Pancreas (tissue), 10 donors: Measurements from ENCODE around the gene C11orf54. TPM values are rescaled to one million over a fixed set of nuclear protein-coding genes. Genes with fewer than 3 reads are reported as not detected.
A peak's percentile ranks its signal among the peaks of the same experiment; 100 is the strongest.

Experiments used
- ATAC-seq, 4 donors: fragments of 200-7000 bp; cut with Tn5 transposase; one replicate each; pipeline versions ENCODE4 v1.8.0 to v1.9.1; 2020; ENCODE audit warnings: mild to moderate bottlenecking in 4 of 4, moderate library complexity in 4 of 4
- DNase-seq, 6 donors: peaks; one replicate each; pipeline ENCODE4 v3.0.0-alpha.2; 2020
- FAIRE-seq: peaks from 2 replicates; lab custom pipeline; 2012; peaks lifted over from hg19 to GRCh38; lab: Jason Lieb, UNC
- H3K27ac ChIP-seq, 4 donors: fragments of 200-600 bp; sonication (generic); 1 replicate in 3 of 4; 2 replicates in 1 of 4; pipeline versions ENCODE4 v1.5.0 to v1.8.0; 2020
- H3K27me3 ChIP-seq, 4 donors: fragments of 200-600 bp; one replicate each; pipeline ENCODE4 v1.8.0; 2021
- H3K36me3 ChIP-seq, 3 donors: fragments of 200-600 bp; sonication (generic) in 1 of 3; one replicate each; pipeline versions ENCODE4 v1.5.0 to v1.8.0; 2020 to 2021
- H3K4me1 ChIP-seq, 3 donors: fragments of 200-600 bp; one replicate each; pipeline ENCODE4 v1.8.0; 2021
- H3K4me3 ChIP-seq, 4 donors: fragments of 200-600 bp; sonication (generic) in 2 of 4; one replicate each; pipeline versions ENCODE4 v1.5.0 to v1.8.0; 2020 to 2021
- H3K9me3 ChIP-seq, 4 donors: fragments of 200-600 bp; one replicate each; pipeline ENCODE4 v1.8.0; 2021
- CTCF ChIP-seq, 4 donors: fragments of 200-600 bp; sonication (generic) in 3 of 4; IDR thresholded peaks; one replicate each; pipeline versions ENCODE4 v1.5.0 to v1.8.0; 2021; ENCODE audit warnings: antibody characterized with exemption in 4 of 4
- WGBS, 2 donors: extraction: QIAGEN DNeasy Blood & Tissue Kit; methylation state at CpG; one replicate each; pipeline ENCODE4 v1.1.7; 2013; 5-methylcytosine and 5-hydroxymethylcytosine counted together
- intact Hi-C, 3 donors: fragments of 100-400 bp; cut with DNase I; formaldehyde crosslinking; loops; one replicate each; pipeline versions ENCODE4 v1.11.1 to v1.14.2; 2022
- polyA plus RNA-seq, 2 donors: library from polyadenylated mRNA; stranded (reverse); fragments of 200-250 nt; gene quantifications; one replicate each; pipeline ENCODE4 v1.2.3, GENCODE V29; 2013
- total RNA-seq, 6 donors: library from RNA; stranded (reverse); fragmentation: NEBNext Ultra II Directional in 4 of 6; extraction: Animal tissue kit (Norgen Biotek cat#: 25700) in 4 of 6; gene quantifications; one replicate each; pipeline versions ENCODE4 v1.2.1 to v1.2.4, GENCODE V29; 2021 to 2023
- donor health status: healthy with polysubstance abuse.
- donor health status: DM: no; HTN: no; CAD: no; lungs with moderate emphysema.
- donor health status: DM: no; HTN: no; CAD: no.
- donor health status: control.
- donor health status: control.
- donor health status: Bipolar disorder and iron deficiency.
- donor health status: DM: yes; HTN: yes; CAD: no.
- donor health status: DM: no; HTN: no; CAD: no.
- donor health status: DM: no; HTN: no; CAD: no.
- donor health status: DM: yes; HTN: yes; CAD: no.

Gene C11orf54
- total and polyA plus RNA-seq, 8 donors = 12.5 to 30.9 (median 23.2) TPM

- no peak overlapping the region for H3K27ac ChIP-seq
- 97 to 100% methylated on average over 2 of the region's 2 CpGs for WGBS, 2 donors
- no peak for TF ChIP-seq CTCF (IDR thresholded peaks at IDR 0.05)
- H3K4me1 ChIP-seq = no peaks in the 10 kb centered on the region
- no peaks in the 10 kb centered on the region for H3K27me3 ChIP-seq
- no peak overlapping the region for H3K4me3 ChIP-seq
- no peak for FAIRE-seq
- H3K9me3 ChIP-seq = no peaks in the 10 kb centered on the region
- intact Hi-C loops = no loop called here
- DNase-seq = no peak
- H3K36me3 ChIP-seq = peaks cover 0 to 41% (median 0%) of the 10 kb centered on the region in 3 donors
- no peak for ATAC-seq
These were observed 37.2 kb upstream of the C11orf54 start for GRCh38 chr11:93704237-93704636.

- Histone ChIP-seq H3K27me3 (no peaks in the 10 kb centered on the region), H3K36me3 (peaks cover 0 to 23% (median 0%) of the 10 kb centered on the region in 3 donors)
- 94 to 97% methylated on average over 1 of the region's 1 CpG for WGBS, 2 donors
These were observed 31.2 kb upstream of the C11orf54 start for GRCh38 chr11:93710239-93710638.

GRCh38 chr11:93712678-93713077 is 28.8 kb upstream of the C11orf54 start:
- no peaks in the 10 kb centered on the region for H3K27me3 ChIP-seq
- H3K9me3 ChIP-seq = no peaks in the 10 kb centered on the region
- no peaks in the 10 kb centered on the region for H3K4me1 ChIP-seq
- no peak overlapping the region for H3K27ac ChIP-seq
- H3K4me3 ChIP-seq = no peak overlapping the region
- no peak for TF ChIP-seq CTCF (IDR thresholded peaks at IDR 0.05)
- peak; percentile 57 for FAIRE-seq
- H3K36me3 ChIP-seq = peaks cover 0 to 9% (median 0%) of the 10 kb centered on the region in 3 donors
- no peak for DNase-seq
- no peak for ATAC-seq
- intact Hi-C loops = no loop called here

More at GRCh38 chr11:93710239-93710638, 31.2 kb upstream of the C11orf54 start:
- DNase-seq (no peak), FAIRE-seq (no peak), ATAC-seq (no peak)
- Histone ChIP-seq H3K4me3 (no peak overlapping the region), H3K9me3 (no peaks in the 10 kb centered on the region), H3K4me1 (no peaks in the 10 kb centered on the region), H3K27ac (no peak overlapping the region)
- intact Hi-C loops = no loop called here
- TF ChIP-seq CTCF (IDR thresholded peaks at IDR 0.05) = no peak

GRCh38 chr11:93715797-93716396 is 25.6 kb upstream of the C11orf54 start:
- Histone ChIP-seq H3K27ac (no peak overlapping the region), H3K27me3 (no peaks in the 10 kb centered on the region), H3K4me3 (no peak overlapping the region), H3K4me1 (no peaks in the 10 kb centered on the region), H3K36me3 (no peaks in the 10 kb centered on the region), H3K9me3 (no peaks in the 10 kb centered on the region)
- WGBS, 2 donors = 95 to 98% methylated on average over 4 of the region's 4 CpGs
- TF ChIP-seq CTCF (IDR thresholded peaks at IDR 0.05) = no peak
- no peak for FAIRE-seq
- intact Hi-C loops = no loop called here
- DNase-seq = no peak
- no peak for ATAC-seq

- Histone ChIP-seq H3K4me1 (no peaks in the 10 kb centered on the region), H3K36me3 (peaks cover 0 to 5% (median 2%) of the 10 kb centered on the region in 3 donors), H3K27ac (no peak overlapping the region), H3K4me3 (no peak overlapping the region), H3K9me3 (no peaks in the 10 kb centered on the region), H3K27me3 (no peaks in the 10 kb centered on the region)
- no peak for TF ChIP-seq CTCF (IDR thresholded peaks at IDR 0.05)
- ATAC-seq (no peak), FAIRE-seq (no peak), DNase-seq (no peak)
- 93 to 98% methylated on average over 1 of the region's 1 CpG for WGBS, 2 donors
- intact Hi-C loops = no loop called here
These were observed 24.0 kb upstream of the C11orf54 start for GRCh38 chr11:93717501-93717900.
